DOHH2 (cell line): ENCODE measurements around the gene H3-3A.

ENCODE experiments used
- H3F3A ChIP-seq: fragments of 200-600 bp; sonication (generic), shearing (Covaris generic); 2 replicates; pipeline ENCODE4 v1.6.0; 2016; ENCODE audit warnings: antibody characterized with exemption, mild to moderate bottlenecking; ENCODE audit not compliant: control insufficient read depth, insufficient read depth
- H3K27ac ChIP-seq: fragments of 200-600 bp; sonication (generic); 2 replicates; pipeline ENCODE4 v1.5.1; 2014; ENCODE audit warnings: low read depth, mild to moderate bottlenecking, low read length, moderate library complexity
- H3K27me3 ChIP-seq: fragments of 200-600 bp; sonication (generic); 2 replicates; pipeline ENCODE4 v1.6.1; 2014; ENCODE audit warnings: mild to moderate bottlenecking, low read length, mixed read lengths; ENCODE audit not compliant: control insufficient read depth
- H3K36me3 ChIP-seq: fragments of 200-600 bp; sonication (generic); 2 replicates; pipeline ENCODE4 v1.6.1; 2014; ENCODE audit warnings: mild to moderate bottlenecking, low read length, moderate library complexity, mixed read lengths; ENCODE audit not compliant: control insufficient read depth
- H3K4me1 ChIP-seq: fragments of 200-600 bp; sonication (generic); 2 replicates; pipeline ENCODE4 v1.6.1; 2014; ENCODE audit warnings: mild to moderate bottlenecking, low read length, mixed read lengths; ENCODE audit not compliant: control insufficient read depth
- H3K4me2 ChIP-seq: fragments of 200-600 bp; sonication (generic); 2 replicates; pipeline ENCODE4 v1.6.0; 2014; ENCODE audit warnings: mild to moderate bottlenecking, low read length, moderate library complexity
- H3K4me3 ChIP-seq: fragments of 200-600 bp; sonication (generic); 2 replicates; pipeline ENCODE4 v1.5.1; 2014; ENCODE audit warnings: mild to moderate bottlenecking, low read length, mixed read lengths
- H3K79me2 ChIP-seq: fragments of 200-600 bp; sonication (generic); 2 replicates; pipeline ENCODE4 v1.6.1; 2014; ENCODE audit warnings: mild to moderate bottlenecking, low read length, mixed read lengths; ENCODE audit not compliant: control insufficient read depth
- H3K9me2 ChIP-seq: fragments of 200-600 bp; sonication (generic); replicated peaks from 2 replicates; pipeline ENCODE4 v1.6.1; 2014; ENCODE audit warnings: mild to moderate bottlenecking, low read length, mixed read lengths; ENCODE audit not compliant: control insufficient read depth
- H3K9me3 ChIP-seq: fragments of 200-600 bp; sonication (generic); 2 replicates; pipeline ENCODE4 v1.6.1; 2014; ENCODE audit warnings: antibody characterized with exemption, low read length, mixed read lengths; ENCODE audit not compliant: control insufficient read depth, insufficient read depth
- H4K20me1 ChIP-seq: fragments of 200-600 bp; sonication (generic); 2 replicates; pipeline ENCODE4 v1.6.0; 2014; ENCODE audit warnings: low read depth, mild to moderate bottlenecking, antibody characterized with exemption, low read length, moderate library complexity; ENCODE audit not compliant: control insufficient read depth, insufficient read depth
- EZH2phosphoT487 ChIP-seq: fragments of 200-600 bp; sonication (generic); IDR thresholded peaks from 2 replicates; pipeline ENCODE4 v1.6.1; 2017; ENCODE audit warnings: borderline replicate concordance, mild to moderate bottlenecking, antibody characterized with exemption, low read length, moderate library complexity, mixed read lengths
- TF ChIP-seq, protein P1 (sequence below): fragments of 200-600 bp; sonication (generic); IDR thresholded peaks from one replicate; pipeline ENCODE4 v1.5.1; 2014; ENCODE audit warnings: antibody characterized with exemption, mild to moderate bottlenecking, low read depth, low read length; ENCODE audit not compliant: poor library complexity, severe bottlenecking

Gene H3-3A

DNA sequence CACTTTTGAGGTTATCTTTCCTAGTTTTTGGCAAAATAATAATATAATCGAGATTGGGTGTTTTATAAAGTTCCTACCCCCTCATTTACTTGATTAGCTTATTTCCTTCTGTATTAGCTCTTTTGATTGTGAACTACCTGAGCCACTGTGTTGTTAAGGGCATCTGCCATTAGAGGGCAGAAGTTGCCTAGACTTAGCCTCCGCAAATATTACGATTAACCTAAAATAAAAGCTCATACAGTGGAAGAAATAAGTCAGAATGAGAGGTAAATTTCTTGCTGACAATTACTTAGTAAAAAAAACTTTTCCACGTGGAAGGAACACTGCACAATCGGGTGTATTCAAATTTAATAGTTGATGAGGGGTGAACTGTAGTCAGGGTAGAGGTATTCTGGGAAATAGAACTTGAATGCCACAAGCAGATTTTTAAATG, 2.3 kb downstream of the H3-3A start:
- Histone ChIP-seq H3K9me2 (no peaks in the 10 kb centered on the region), H3K36me3 (peaks cover 71% of the 10 kb centered on the region)

DNA sequence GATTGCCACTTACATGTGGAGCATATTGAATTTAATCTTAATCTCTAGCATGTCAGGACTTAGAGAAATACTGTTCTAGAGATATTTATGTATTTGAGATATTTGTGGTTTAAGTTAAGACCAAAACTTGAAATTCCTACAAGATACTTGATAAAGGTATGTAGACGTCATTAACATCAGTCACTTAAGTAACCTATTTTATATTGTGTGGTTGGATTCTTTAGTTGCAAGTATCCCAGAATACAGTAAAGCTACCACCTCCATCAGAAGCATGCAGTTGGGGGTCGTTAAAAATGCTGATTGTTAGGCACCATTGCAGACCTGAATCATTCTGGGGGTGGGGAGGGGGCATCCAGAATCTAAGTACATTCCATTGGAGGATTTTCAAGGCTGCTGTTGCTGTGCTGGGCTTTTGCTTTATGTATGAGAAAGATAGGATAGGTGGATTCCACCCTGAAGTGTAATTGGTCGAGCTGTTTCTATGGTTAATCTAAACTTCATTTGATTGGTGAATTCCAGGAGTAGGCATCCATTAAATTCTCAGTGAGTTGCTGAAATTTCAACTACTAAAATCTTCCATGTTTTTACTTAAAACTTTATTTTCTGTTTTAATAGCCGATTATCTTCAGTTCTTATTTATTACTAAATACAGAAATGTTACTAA, 4.0 kb downstream of the H3-3A start:
- peaks cover 76% of the 10 kb centered on the region for H3K79me2 ChIP-seq
- H3K4me3 ChIP-seq = no peak overlapping the region
- H3K36me3 ChIP-seq = peaks cover 82% of the 10 kb centered on the region
- H3K9me2 ChIP-seq = no peaks in the 10 kb centered on the region
- H3K4me2 ChIP-seq = no peak overlapping the region
- peaks cover 48% of the 10 kb centered on the region for H3F3A ChIP-seq
- H3K27ac ChIP-seq = no peak overlapping the region
- peaks cover 15% of the 10 kb centered on the region for H3K4me1 ChIP-seq
- no peaks in the 10 kb centered on the region for H3K9me3 ChIP-seq
- TF ChIP-seq EZH2phosphoT487 = no peak
- TF ChIP-seq, protein P1, sequence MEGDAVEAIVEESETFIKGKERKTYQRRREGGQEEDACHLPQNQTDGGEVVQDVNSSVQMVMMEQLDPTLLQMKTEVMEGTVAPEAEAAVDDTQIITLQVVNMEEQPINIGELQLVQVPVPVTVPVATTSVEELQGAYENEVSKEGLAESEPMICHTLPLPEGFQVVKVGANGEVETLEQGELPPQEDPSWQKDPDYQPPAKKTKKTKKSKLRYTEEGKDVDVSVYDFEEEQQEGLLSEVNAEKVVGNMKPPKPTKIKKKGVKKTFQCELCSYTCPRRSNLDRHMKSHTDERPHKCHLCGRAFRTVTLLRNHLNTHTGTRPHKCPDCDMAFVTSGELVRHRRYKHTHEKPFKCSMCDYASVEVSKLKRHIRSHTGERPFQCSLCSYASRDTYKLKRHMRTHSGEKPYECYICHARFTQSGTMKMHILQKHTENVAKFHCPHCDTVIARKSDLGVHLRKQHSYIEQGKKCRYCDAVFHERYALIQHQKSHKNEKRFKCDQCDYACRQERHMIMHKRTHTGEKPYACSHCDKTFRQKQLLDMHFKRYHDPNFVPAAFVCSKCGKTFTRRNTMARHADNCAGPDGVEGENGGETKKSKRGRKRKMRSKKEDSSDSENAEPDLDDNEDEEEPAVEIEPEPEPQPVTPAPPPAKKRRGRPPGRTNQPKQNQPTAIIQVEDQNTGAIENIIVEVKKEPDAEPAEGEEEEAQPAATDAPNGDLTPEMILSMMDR = no peak
- peaks cover 47% of the 10 kb centered on the region for H4K20me1 ChIP-seq
- no peaks in the 10 kb centered on the region for H3K27me3 ChIP-seq

More for the DNA sequence above, 2.3 kb downstream of the H3-3A start:
- Histone ChIP-seq H3F3A (peaks cover 40% of the 10 kb centered on the region), H3K4me3 (peak overlapping the region; percentile 85), H3K9me3 (no peaks in the 10 kb centered on the region), H3K27me3 (no peaks in the 10 kb centered on the region), H3K27ac (no peak overlapping the region), H3K79me2 (peaks cover 73% of the 10 kb centered on the region), H4K20me1 (peaks cover 47% of the 10 kb centered on the region), H3K4me2 (peak overlapping the region; percentile 77), H3K4me1 (peaks cover 26% of the 10 kb centered on the region)
- no peak for TF ChIP-seq EZH2phosphoT487
- TF ChIP-seq, protein P1 = peak; percentile 63

DNA sequence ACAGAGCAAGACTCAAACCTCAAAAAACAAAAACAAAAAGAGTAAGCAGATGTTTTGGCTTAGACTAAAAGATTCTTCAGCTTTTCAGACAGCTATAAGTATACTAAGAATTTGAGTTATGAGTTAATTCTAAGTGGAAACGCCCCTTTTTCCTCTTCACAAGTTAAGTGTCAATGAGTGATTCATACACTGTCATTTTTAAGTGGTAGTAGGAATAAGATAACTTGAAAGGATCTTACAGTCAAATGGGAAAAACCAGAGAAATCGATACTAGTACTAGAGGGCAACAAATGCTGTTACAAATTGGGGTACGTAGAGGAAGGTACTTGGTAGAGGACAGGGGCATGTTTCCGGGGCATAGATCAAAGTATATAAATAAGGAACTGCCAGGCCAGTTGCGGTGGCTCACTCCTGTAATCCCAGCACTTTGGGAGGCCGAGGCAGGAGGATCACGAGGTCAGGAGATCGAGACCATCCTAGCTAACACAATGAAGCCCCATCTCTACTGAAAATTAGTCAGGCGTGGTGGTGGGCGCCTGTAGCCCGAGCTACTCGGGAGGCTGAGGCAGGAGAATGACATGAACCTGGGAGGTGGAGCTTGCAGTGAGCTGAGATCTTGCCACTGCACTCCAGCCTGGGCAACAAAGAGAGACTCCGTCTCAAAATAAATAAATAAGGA, 7.4 kb downstream of the H3-3A start:
- no peak for TF ChIP-seq EZH2phosphoT487
- TF ChIP-seq, protein P1 = no peak
- H3K27me3 ChIP-seq = no peaks in the 10 kb centered on the region
- no peaks in the 10 kb centered on the region for H3K9me2 ChIP-seq
- no peak overlapping the region for H3K27ac ChIP-seq
- no peak overlapping the region for H3K4me3 ChIP-seq
- no peak overlapping the region for H3K4me2 ChIP-seq
- peaks cover 37% of the 10 kb centered on the region for H4K20me1 ChIP-seq
- peaks cover 58% of the 10 kb centered on the region for H3F3A ChIP-seq
- H3K4me1 ChIP-seq = peaks cover 10% of the 10 kb centered on the region
- H3K79me2 ChIP-seq = peaks cover 52% of the 10 kb centered on the region
- H3K9me3 ChIP-seq = no peaks in the 10 kb centered on the region
- peaks cover 83% of the 10 kb centered on the region for H3K36me3 ChIP-seq
